ENCODE data around the gene TRAF6.

Gene TRAF6

DNA sequence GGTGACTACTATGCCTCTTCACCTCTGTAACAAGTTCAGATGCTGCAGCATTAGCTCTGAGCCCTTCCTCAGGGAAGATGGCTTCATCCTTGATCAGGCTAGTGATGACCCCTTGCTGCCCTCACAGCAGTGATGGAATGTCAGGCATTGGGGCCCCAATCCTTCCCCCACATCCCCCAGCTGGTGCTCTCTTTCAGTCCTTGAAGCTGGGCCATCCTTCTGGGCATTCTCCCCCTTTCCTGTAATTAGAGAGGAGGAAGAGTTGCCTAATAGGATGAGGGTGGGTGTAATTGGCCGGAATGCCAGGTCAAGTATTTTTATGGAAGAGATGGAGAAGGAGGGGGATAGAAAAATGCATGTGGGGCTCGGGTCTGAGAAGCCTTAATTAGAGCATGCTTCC, 62.6 kb downstream of the TRAF6 start:
- no peak for DNase-seq (ENCODE audit: low read depth)
- H3K4me3 ChIP-seq (ENCODE audit: low read length) = no peak overlapping the region
- TF ChIP-seq, protein P1, sequence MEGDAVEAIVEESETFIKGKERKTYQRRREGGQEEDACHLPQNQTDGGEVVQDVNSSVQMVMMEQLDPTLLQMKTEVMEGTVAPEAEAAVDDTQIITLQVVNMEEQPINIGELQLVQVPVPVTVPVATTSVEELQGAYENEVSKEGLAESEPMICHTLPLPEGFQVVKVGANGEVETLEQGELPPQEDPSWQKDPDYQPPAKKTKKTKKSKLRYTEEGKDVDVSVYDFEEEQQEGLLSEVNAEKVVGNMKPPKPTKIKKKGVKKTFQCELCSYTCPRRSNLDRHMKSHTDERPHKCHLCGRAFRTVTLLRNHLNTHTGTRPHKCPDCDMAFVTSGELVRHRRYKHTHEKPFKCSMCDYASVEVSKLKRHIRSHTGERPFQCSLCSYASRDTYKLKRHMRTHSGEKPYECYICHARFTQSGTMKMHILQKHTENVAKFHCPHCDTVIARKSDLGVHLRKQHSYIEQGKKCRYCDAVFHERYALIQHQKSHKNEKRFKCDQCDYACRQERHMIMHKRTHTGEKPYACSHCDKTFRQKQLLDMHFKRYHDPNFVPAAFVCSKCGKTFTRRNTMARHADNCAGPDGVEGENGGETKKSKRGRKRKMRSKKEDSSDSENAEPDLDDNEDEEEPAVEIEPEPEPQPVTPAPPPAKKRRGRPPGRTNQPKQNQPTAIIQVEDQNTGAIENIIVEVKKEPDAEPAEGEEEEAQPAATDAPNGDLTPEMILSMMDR (conservative IDR thresholded peaks at IDR 0.05; ENCODE audit: low read depth, low read length) = no peak

DNA sequence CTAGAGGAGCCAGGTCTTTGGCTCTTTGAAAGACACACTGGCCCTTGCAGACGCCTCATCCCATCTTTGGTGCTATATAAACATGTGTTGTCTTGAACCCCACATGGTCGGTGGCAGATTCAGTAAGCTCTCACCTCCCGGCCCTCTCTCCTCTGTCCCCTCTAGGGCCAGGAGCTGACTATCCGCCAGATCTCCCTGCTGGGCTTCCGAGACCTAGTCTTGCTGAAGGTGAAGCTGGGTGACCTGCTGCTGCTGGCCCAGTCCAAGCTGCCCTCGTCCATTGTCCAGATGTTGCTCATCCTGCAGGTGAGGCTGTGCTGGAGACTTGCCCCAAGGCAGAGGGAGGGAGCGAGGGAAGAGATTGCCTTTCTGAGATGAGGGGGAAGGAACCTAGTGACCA, 63.9 kb downstream of the TRAF6 start:
- H3K4me3 ChIP-seq (ENCODE audit: low read length) = no peak overlapping the region
- no peak for DNase-seq (ENCODE audit: low read depth)
- TF ChIP-seq, protein P1 (conservative IDR thresholded peaks at IDR 0.05; ENCODE audit: low read depth, low read length) = no peak

DNA sequence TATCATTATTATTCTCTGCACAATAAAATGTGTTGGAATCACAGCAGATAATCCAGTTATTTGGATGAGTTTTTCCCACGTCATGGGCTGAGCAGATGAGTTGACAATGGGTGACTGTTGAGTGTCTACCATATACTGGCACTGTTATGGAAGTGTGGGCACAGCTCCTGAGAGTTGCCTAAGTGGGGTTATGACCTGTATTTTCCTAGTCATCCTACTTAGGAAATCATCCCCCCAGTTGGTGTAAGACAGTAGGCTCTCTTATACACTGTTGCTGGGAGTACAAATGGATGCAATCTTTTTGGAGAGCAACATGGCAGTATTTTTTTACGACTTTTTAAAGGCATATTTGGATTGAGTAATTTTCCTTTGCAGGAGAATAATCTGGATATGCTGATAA, 66.4 kb downstream of the TRAF6 start:
- no peak overlapping the region for H3K4me3 ChIP-seq (ENCODE audit: low read length)
- DNase-seq (ENCODE audit: low read depth) = no peak
- TF ChIP-seq, protein P1 (conservative IDR thresholded peaks at IDR 0.05; ENCODE audit: low read depth, low read length) = no peak

DNA sequence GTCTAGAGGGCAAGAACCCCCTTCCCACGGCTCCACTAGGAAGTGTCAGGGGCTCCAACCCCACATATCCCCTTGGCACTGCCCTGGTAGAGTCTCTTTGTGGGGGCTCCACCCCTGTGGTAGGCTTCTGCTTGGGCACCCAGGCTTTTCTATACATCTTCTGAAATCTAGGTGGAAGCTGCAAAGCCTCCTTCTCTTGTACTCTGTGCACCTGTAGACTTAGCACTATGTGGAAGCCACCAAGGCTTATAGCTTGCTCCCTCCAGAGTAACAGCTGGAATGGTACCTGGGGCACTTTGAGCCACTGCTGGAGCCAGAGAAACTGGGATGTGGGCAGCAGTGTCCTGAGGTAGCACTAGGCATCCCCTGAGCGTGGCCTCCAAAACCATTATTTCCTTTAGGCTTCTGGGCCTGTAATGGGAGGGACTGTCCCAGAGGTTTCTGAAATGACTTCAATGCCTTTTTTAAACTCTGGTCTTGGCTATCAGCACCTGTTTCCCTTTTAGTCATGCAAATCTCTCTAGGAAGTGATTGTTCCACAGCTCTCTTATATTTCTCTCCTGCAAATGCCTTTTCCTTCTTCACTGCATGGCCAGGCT, 68.4 kb downstream of the TRAF6 start:
- no peak overlapping the region for H3K4me3 ChIP-seq (ENCODE audit: low read length)
- DNase-seq (ENCODE audit: low read depth) = no peak
- TF ChIP-seq, protein P1 (conservative IDR thresholded peaks at IDR 0.05; ENCODE audit: low read depth, low read length) = no peak

DNA sequence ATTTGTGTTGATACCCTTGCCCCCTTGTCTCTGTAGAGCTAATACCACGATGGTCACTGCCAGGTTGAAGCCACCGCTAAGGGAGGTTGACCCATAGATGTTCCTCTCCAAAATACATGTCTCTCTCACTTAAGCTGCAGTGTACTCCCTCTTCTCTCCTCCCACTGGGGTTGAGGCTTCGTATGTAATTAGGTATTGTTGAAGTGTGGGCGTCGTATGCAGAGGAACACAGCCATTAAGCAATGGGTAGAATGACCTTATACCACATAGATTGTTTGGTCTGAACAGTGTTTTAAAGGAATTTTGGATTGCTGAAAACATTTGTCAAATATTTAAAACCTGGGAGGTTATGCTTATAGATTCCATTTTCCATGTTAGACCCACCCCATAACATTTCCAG, 71.9 kb downstream of the TRAF6 start:
- no peak for DNase-seq (ENCODE audit: low read depth)
- TF ChIP-seq, protein P1 (conservative IDR thresholded peaks at IDR 0.05; ENCODE audit: low read depth, low read length) = no peak
- H3K4me3 ChIP-seq (ENCODE audit: low read length) = no peak overlapping the region

DNA sequence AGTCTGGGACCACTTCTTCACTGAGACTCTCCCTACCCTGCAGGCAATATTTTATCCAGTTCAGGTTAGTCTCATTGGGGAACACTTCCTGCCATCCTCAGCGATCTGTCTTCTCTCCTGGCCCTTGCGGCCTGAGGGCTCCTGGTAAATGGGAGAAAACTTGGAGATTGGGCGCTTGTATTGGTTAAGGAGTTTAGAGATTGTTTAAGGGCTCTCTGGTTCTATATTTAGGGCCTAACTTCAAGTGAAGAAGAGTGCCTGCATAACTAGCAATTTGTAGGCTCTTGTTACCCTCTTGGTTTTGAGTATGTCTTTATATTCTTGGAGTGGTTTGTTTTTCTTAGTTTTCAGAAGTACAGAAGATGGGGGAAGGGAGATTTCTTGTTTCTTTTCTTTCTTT, 72.7 kb downstream of the TRAF6 start:
- TF ChIP-seq, protein P1 (conservative IDR thresholded peaks at IDR 0.05; ENCODE audit: low read depth, low read length) = no peak
- DNase-seq (ENCODE audit: low read depth) = no peak
- H3K4me3 ChIP-seq (ENCODE audit: low read length) = no peak overlapping the region

Measured in retinal pigment epithelial cell (primary cell).